ENCODE measurements around the gene CCDC112. TPM values are rescaled to one million over a fixed set of nuclear protein-coding genes. Genes with fewer than 3 reads are reported as not detected.

The CCDC112 gene
- total and polyA plus RNA-seq, 2 of the 4 experiments (the other 2 are of a cell fraction): 2.0 to 2.3 TPM

DNA sequence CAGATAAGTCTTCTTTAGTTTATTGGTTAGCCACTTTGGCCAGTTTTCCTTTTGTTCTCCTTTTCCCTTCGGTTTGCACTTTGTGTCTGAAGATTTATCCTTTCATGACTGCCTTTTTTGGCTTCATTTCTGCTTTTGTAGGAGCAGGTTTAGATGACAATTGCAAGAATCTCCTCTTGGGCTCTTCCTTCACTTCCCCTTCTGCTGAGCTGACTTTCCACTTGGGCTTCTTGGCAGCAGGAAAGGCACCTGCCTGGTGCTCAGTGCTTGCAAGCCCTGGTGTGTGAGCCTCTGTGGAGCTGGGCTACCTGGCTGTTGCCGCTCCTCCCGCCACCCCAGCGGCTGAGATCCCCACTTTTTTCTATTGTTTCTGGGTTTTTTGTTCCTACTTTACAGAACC lies 7.3 kb downstream of the CCDC112 start:
- H2AFZ ChIP-seq (replicated peaks; ENCODE audit: low read length, poor library complexity): no peak overlapping the region
- dilution Hi-C loops (cut with HindIII; ENCODE audit: low sequenced_read_pairs, unreplicated experiment): no loop called here
- no peak overlapping the region for H2BK20ac ChIP-seq (ENCODE audit: low read depth, low read length)
- peaks cover 2% of the 10 kb centered on the region; the same call in 1 of the 2 replicates for H3K9me3 ChIP-seq (ENCODE audit: control insufficient read depth, insufficient read depth, low read length)
- WGBS, 2 experiments (ENCODE audit: extremely low coverage in 2 of 2, insufficient read length in 1 of 2): no CpG with 5 or more reads among the region's 4 CpGs
- H3K9me1 ChIP-seq (ENCODE audit: insufficient read depth, low read length): no peaks in the 10 kb centered on the region
- no peaks in the 10 kb centered on the region for H4K20me1 ChIP-seq (ENCODE audit: insufficient read depth, low read length)
- H3K14ac ChIP-seq (replicated peaks; ENCODE audit: low read depth, low read length): no peak overlapping the region
- ChIA-PET CTCF (no interaction called here), POLR2A (ENCODE audit: unreplicated experiment) (no interaction called here)
- no peak overlapping the region for H2AK9ac ChIP-seq (replicated peaks; ENCODE audit: low read depth, low read length, poor library complexity)
- no peaks in the 10 kb centered on the region for H3K36me3 ChIP-seq (ENCODE audit: control insufficient read depth, insufficient read depth, low read length)
- H3K4me3 ChIP-seq (ENCODE audit: insufficient read depth, low read depth, low read length): no peak overlapping the region
- peaks cover 6 to 27% of the 10 kb centered on the region in 2 experiments for H3K79me1 ChIP-seq (ENCODE audit: low read depth in 1 of 2, low read length in 2 of 2)
- TF ChIP-seq CEBPB (IDR thresholded peaks at IDR 0.05; ENCODE audit: low read depth, low read length) (no peak), RFX5 (IDR thresholded peaks at IDR 0.05; ENCODE audit: low read depth, low read length) (no peak), NFE2L2 (IDR thresholded peaks at IDR 0.05; ENCODE audit: low read depth, low read length) (no peak), RAD21 (IDR thresholded peaks at IDR 0.05; ENCODE audit: low read length) (no peak), RCOR1 (IDR thresholded peaks at IDR 0.05; ENCODE audit: insufficient replicate concordance, low read length) (no peak), MAZ (IDR thresholded peaks at IDR 0.05; ENCODE audit: borderline replicate concordance, low read depth, low read length) (no peak), MXI1 (IDR thresholded peaks at IDR 0.05; ENCODE audit: borderline replicate concordance, low read depth, low read length) (no peak), SMC3 (IDR thresholded peaks at IDR 0.05; ENCODE audit: low read depth, low read length) (no peak), CHD1 (IDR thresholded peaks at IDR 0.05; ENCODE audit: low read depth, low read length) (no peak), MAFK (IDR thresholded peaks at IDR 0.05; ENCODE audit: low read depth, low read length) (no peak), POLR2A (IDR thresholded peaks at IDR 0.05; ENCODE audit: low read depth, low read length) (no peak), FOS (IDR thresholded peaks at IDR 0.05; ENCODE audit: low read depth, low read length) (no peak), BHLHE40 (IDR thresholded peaks at IDR 0.05; ENCODE audit: low read depth, low read length) (no peak)
- TF ChIP-seq, protein P1, sequence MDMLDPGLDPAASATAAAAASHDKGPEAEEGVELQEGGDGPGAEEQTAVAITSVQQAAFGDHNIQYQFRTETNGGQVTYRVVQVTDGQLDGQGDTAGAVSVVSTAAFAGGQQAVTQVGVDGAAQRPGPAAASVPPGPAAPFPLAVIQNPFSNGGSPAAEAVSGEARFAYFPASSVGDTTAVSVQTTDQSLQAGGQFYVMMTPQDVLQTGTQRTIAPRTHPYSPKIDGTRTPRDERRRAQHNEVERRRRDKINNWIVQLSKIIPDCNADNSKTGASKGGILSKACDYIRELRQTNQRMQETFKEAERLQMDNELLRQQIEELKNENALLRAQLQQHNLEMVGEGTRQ (IDR thresholded peaks at IDR 0.05; ENCODE audit: low read depth, low read length): no peak
- TF ChIP-seq, protein P2, sequence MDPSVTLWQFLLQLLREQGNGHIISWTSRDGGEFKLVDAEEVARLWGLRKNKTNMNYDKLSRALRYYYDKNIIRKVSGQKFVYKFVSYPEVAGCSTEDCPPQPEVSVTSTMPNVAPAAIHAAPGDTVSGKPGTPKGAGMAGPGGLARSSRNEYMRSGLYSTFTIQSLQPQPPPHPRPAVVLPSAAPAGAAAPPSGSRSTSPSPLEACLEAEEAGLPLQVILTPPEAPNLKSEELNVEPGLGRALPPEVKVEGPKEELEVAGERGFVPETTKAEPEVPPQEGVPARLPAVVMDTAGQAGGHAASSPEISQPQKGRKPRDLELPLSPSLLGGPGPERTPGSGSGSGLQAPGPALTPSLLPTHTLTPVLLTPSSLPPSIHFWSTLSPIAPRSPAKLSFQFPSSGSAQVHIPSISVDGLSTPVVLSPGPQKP (IDR thresholded peaks at IDR 0.05; ENCODE audit: borderline replicate concordance, low read depth, low read length): no peak
- TF ChIP-seq, protein P3, sequence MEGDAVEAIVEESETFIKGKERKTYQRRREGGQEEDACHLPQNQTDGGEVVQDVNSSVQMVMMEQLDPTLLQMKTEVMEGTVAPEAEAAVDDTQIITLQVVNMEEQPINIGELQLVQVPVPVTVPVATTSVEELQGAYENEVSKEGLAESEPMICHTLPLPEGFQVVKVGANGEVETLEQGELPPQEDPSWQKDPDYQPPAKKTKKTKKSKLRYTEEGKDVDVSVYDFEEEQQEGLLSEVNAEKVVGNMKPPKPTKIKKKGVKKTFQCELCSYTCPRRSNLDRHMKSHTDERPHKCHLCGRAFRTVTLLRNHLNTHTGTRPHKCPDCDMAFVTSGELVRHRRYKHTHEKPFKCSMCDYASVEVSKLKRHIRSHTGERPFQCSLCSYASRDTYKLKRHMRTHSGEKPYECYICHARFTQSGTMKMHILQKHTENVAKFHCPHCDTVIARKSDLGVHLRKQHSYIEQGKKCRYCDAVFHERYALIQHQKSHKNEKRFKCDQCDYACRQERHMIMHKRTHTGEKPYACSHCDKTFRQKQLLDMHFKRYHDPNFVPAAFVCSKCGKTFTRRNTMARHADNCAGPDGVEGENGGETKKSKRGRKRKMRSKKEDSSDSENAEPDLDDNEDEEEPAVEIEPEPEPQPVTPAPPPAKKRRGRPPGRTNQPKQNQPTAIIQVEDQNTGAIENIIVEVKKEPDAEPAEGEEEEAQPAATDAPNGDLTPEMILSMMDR (conservative IDR thresholded peaks at IDR 0.05; ENCODE audit: low read depth, low read length): no peak
- intact Hi-C loops (cut with micrococcal nuclease): no loop called here
- H3K18ac ChIP-seq (ENCODE audit: low read depth, low read length): no peak overlapping the region
- H3K27ac ChIP-seq (ENCODE audit: insufficient read depth, low read length): no peak overlapping the region
- H2BK15ac ChIP-seq (ENCODE audit: low read depth, low read length): no peak overlapping the region
- H2BK120ac ChIP-seq (ENCODE audit: low read depth, low read length): no peak overlapping the region
- no peak for DNase-seq
- no peak overlapping the region for H4K8ac ChIP-seq (ENCODE audit: low read depth in 2 of 2, low read length in 2 of 2)
- no peak overlapping the region for H3K4me2 ChIP-seq (ENCODE audit: low read depth, low read length)
- H3K23ac ChIP-seq (ENCODE audit: low read depth, low read length): no peak overlapping the region
- no peak overlapping the region for H3K9ac ChIP-seq (ENCODE audit: low read depth, low read length)
- no peak overlapping the region for H4K91ac ChIP-seq (ENCODE audit: insufficient read depth, low read depth, low read length)
- BruUV-seq (replicated peaks): no TSS peak
- no peak overlapping the region for H2AK5ac ChIP-seq (ENCODE audit: low read depth, low read length)
- no peaks in the 10 kb centered on the region for H3K27me3 ChIP-seq (ENCODE audit: control insufficient read depth, insufficient read depth, low read length)
- no peak overlapping the region for H3K56ac ChIP-seq (ENCODE audit: extremely low read depth, insufficient read depth, low read length)
- no peak for ATAC-seq (ENCODE audit: low read depth)
- no peaks in the 10 kb centered on the region for H3K4me1 ChIP-seq (ENCODE audit: control insufficient read depth, insufficient read depth, low read length)
- H4K5ac ChIP-seq (ENCODE audit: low read depth, low read length): no peak overlapping the region
- in situ Hi-C loops (cut with MboI; ENCODE audit: low sequenced_read_pairs): loop anchor here (25.0 kb wide), 1 partner anchor 548 kb away; the partner anchor contains the start of genes AP3S1 and ATG12
- no peak overlapping the region for H2BK5ac ChIP-seq (ENCODE audit: low read depth, low read length, poor library complexity, severe bottlenecking)
- H3K4ac ChIP-seq (ENCODE audit: low read depth, low read length): no peak overlapping the region

Measured in IMR-90 (cell line).